Psoas muscle (tissue), 8 donors: ENCODE data around the gene PTPRR. TPM values are rescaled to one million over a fixed set of nuclear protein-coding genes. Genes with fewer than 3 reads are reported as not detected.

Experiments used
- ATAC-seq, 4 donors: fragments of 200-7000 bp; cut with Tn5 transposase; one replicate each; pipeline ENCODE4 v1.9.1; 2020; ENCODE audit warnings: moderate library complexity in 3 of 4, mild to moderate bottlenecking in 2 of 4
- DNase-seq, 2 donors: peaks; one replicate each; pipeline ENCODE4 v3.0.0-alpha.2; 2020
- H3K27ac ChIP-seq: fragments of 200-600 bp; one replicate; pipeline ENCODE4 v1.8.0; 2022
- H3K27me3 ChIP-seq, 3 donors: fragments of 200-600 bp in 1 of 3; one replicate each; pipeline versions ENCODE4 v1.6.1 to v1.8.0; 2013 to 2022; ENCODE audit warnings: low read length in 2 of 3, mild to moderate bottlenecking in 2 of 3, moderate library complexity in 1 of 3; ENCODE audit not compliant: insufficient read depth in 3 of 3
- H3K36me3 ChIP-seq, 2 donors: fragments of 200-600 bp in 1 of 2; one replicate each; pipeline versions ENCODE4 v1.6.1 to v1.8.0; 2013 to 2022; ENCODE audit warnings: low read depth in 1 of 2, mild to moderate bottlenecking in 1 of 2, moderate library complexity in 1 of 2; ENCODE audit not compliant: insufficient read depth in 1 of 2
- H3K4me1 ChIP-seq: fragments of 200-600 bp; one replicate; pipeline ENCODE4 v1.8.0; 2022
- H3K4me3 ChIP-seq: fragments of 200-600 bp; one replicate; pipeline ENCODE4 v1.8.0; 2022; ENCODE audit warnings: mild to moderate bottlenecking
- H3K9me3 ChIP-seq: fragments of 200-600 bp; one replicate; pipeline ENCODE4 v1.8.0; 2022
- CTCF ChIP-seq: fragments of 200-600 bp; IDR thresholded peaks from one replicate; pipeline ENCODE4 v1.8.0; 2022; ENCODE audit warnings: antibody characterized with exemption
- WGBS, 3 donors: extraction: QIAGEN DNeasy Blood & Tissue Kit; methylation state at CpG; one replicate each; pipeline versions ENCODE4 v1.1.6 to v1.1.7; 2013; 5-methylcytosine and 5-hydroxymethylcytosine counted together
- intact Hi-C, 2 donors: fragments of 100-400 bp; cut with DNase I; formaldehyde crosslinking; loops; one replicate each; pipeline versions ENCODE4 v1.11.0 to v1.14.2; 2022
- polyA plus RNA-seq, 3 donors: library from polyadenylated mRNA; stranded (reverse); fragments of 200-250 nt; gene quantifications; one replicate each; pipeline ENCODE4 v1.2.3, GENCODE V29; 2013
- total RNA-seq, 4 donors: library from RNA; stranded (reverse); fragmentation: NEBNext Ultra II Directional in 2 of 4; extraction: Animal tissue kit (Norgen Biotek cat#: 25700) in 2 of 4; gene quantifications; one replicate each; pipeline versions ENCODE4 v1.2.1 to v1.2.4, GENCODE V29; 2021 to 2023
- donor health status: healthy with polysubstance abuse.
- donor health status: DM: no; HTN: no; CAD: no; lungs with moderate emphysema.
- donor health status: Bipolar disorder and iron deficiency.
- donor health status: healthy.
- donor health status: DM: yes; HTN: yes; CAD: no.
- donor health status: DM: no; HTN: no; CAD: no.
- donor health status: DM: no; HTN: no; CAD: no.
- donor health status: DM: yes; HTN: yes; CAD: no.

PTPRR gene
- total and polyA plus RNA-seq, 7 donors: 0.08 to 0.35 (median 0.24) TPM

DNA sequence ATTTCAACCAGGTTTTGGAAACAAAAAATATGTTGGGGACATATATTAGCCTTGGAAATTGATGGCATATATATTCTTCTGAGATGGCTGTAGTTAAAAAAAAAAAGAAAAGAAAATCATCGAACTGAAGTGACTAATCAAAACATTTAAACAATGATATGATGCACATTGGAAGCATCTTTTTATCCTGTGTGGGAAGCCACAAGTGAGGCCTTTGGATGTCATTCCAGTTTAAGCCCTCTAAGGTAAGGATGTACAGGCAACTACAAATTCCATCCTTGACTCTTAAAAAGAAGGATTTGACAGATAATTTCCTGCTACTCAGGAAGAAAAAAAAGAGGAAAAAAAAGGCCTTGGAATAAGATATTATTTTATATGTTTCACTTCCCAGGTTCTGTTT is 273.7 kb downstream of the PTPRR start:
- no peak for TF ChIP-seq CTCF
- intact Hi-C loops: no loop called here
- ATAC-seq: no peak
- no peak for DNase-seq
- H3K36me3 ChIP-seq: no peaks in the 10 kb centered on the region
- H3K9me3 ChIP-seq: no peaks in the 10 kb centered on the region
- WGBS, 3 donors: 56 to 71% (median 67%) methylated on average over 1 of the region's 1 CpG
- no peaks in the 10 kb centered on the region for H3K4me1 ChIP-seq
- H3K27me3 ChIP-seq: peaks cover 0 to 1% (median 0%) of the 10 kb centered on the region in 3 donors
- no peak overlapping the region for H3K4me3 ChIP-seq
- no peak overlapping the region for H3K27ac ChIP-seq

GRCh38 chr12:70645494-70646317 is 274.8 kb downstream of the PTPRR start:
- ATAC-seq (peak; percentile 57 to 82 (median 74)), DNase-seq (peak; percentile 41 to 56)
- 6 to 13% (median 7%) methylated on average over 10 of the region's 10 CpGs for WGBS, 3 donors
- Histone ChIP-seq H3K27me3 (peaks cover 0 to 1% (median 0%) of the 10 kb centered on the region in 3 donors), H3K4me3 (peak overlapping the region; percentile 21), H3K27ac (peak overlapping the region; percentile 46), H3K9me3 (no peaks in the 10 kb centered on the region), H3K36me3 (no peaks in the 10 kb centered on the region), H3K4me1 (no peaks in the 10 kb centered on the region)
- intact Hi-C loops: no loop called here
- no peak for TF ChIP-seq CTCF

DNA sequence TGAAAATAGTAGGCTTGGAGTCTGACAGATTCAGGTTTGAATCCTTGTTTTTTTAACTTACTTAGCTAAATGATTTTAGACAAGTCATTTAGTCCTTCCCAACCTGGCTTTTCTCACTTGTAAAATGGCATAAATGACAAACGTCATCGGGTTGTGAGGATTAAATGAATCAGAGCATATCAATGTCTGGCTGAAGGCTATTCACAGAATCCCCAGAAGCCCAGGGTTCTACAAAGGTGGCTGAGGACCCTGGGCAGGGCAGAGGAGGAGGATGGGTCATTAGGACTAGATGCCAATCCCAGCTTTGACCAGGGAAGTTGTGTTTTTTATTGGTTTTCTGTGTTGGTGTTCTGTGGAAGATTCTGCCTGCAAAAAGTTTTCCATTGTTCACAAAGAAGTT is 275.7 kb downstream of the PTPRR start:
- DNase-seq: no peak
- WGBS, 3 donors: 31 to 42% (median 38%) methylated on average over 2 of the region's 2 CpGs
- no peak for TF ChIP-seq CTCF
- Histone ChIP-seq H3K36me3 (no peaks in the 10 kb centered on the region), H3K4me3 (no peak overlapping the region), H3K4me1 (no peaks in the 10 kb centered on the region), H3K27me3 (peaks cover 0 to 1% (median 0%) of the 10 kb centered on the region in 3 donors), H3K9me3 (no peaks in the 10 kb centered on the region), H3K27ac (peak overlapping the region; percentile 46)
- ATAC-seq: no peak
- intact Hi-C loops: no loop called here

- Histone ChIP-seq H3K36me3 (no peaks in the 10 kb centered on the region), H3K27ac (no peak overlapping the region), H3K27me3 (peaks cover 0 to 1% (median 0%) of the 10 kb centered on the region in 3 donors), H3K9me3 (no peaks in the 10 kb centered on the region), H3K4me3 (no peak overlapping the region), H3K4me1 (no peaks in the 10 kb centered on the region)
- intact Hi-C loops: no loop called here
- DNase-seq (no peak), ATAC-seq (no peak)
- no peak for TF ChIP-seq CTCF
- 72 to 77% (median 76%) methylated on average over 3 of the region's 3 CpGs for WGBS, 3 donors
Observed at GRCh38 chr12:70643939-70644338, 276.6 kb downstream of the PTPRR start.
